ENCODE measurements around the gene PPP1R14D.
A peak's percentile ranks its signal among the peaks of the same experiment; 100 is the strongest.

The PPP1R14D gene

DNA sequence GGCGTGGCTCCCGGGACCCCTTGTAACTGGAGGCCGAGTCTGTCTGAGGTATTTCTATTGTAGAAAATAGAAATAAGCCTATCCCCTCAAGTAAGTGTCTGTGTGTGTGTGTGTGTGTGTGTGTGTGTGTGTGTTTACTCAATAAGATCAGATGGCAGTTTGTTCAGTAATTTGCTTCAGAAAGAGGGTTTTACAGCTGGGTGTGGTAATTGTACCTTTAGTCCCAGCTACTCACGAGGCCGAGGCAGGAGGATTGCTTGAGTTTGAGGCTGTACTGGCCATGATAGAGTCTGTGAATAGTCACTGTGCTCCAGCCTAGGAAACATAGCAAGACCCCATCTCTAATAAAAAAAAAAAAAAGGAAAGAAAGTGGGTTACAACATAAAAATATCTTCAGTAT is 24.0 kb upstream of the PPP1R14D start:
- Histone ChIP-seq H3K4me3 (ENCODE audit: insufficient read depth, low read depth, low read length, poor library complexity, severe bottlenecking) (no peak overlapping the region), H3K4me1 (ENCODE audit: control insufficient read depth, insufficient read depth, low read length, poor library complexity, severe bottlenecking) (no peaks in the 10 kb centered on the region), H3K36me3 (ENCODE audit: control insufficient read depth, insufficient read depth, low read length) (no peaks in the 10 kb centered on the region), H3K27ac (ENCODE audit: insufficient read depth, low read length, poor library complexity, severe bottlenecking) (no peak overlapping the region), H3K9me3 (ENCODE audit: control insufficient read depth, low read length) (no peaks in the 10 kb centered on the region), H3K27me3 (replicated peaks; ENCODE audit: control insufficient read depth, insufficient read depth, low read length, poor library complexity, severe bottlenecking) (no peaks in the 10 kb centered on the region)
- no peak for DNase-seq

DNA sequence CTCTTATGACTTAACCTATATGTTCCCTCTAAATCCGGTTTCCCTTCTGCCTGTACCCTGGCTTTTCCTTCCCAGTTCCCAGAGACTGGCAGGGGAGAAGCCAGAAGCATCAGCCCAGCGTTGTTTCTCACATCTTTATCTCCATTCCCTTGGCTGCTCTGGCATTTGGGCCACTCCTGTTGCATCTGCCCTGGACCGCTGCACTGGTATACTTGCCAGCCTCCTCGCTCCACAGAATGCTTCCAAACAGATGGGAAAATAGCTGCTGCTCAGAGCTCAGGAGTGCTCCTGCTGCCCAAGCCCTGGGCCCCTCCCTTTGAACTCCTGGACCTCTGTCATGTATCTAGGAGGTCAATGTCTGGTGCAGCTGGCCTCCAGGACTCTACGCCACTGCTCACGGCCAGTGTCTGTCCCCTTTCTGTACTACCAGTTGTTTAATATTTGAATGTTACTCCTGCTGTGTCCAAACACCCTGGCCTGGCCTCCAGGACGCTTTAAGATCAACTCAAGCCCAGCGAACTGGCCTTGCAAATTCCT is 22.1 kb upstream of the PPP1R14D start:
- no peaks in the 10 kb centered on the region for H3K27me3 ChIP-seq (replicated peaks; ENCODE audit: control insufficient read depth, insufficient read depth, low read length, poor library complexity, severe bottlenecking)
- no peaks in the 10 kb centered on the region for H3K4me1 ChIP-seq (ENCODE audit: control insufficient read depth, insufficient read depth, low read length, poor library complexity, severe bottlenecking)
- H3K27ac ChIP-seq (ENCODE audit: insufficient read depth, low read length, poor library complexity, severe bottlenecking): no peak overlapping the region
- no peak for DNase-seq
- H3K36me3 ChIP-seq (ENCODE audit: control insufficient read depth, insufficient read depth, low read length): no peaks in the 10 kb centered on the region
- H3K9me3 ChIP-seq (ENCODE audit: control insufficient read depth, low read length): no peaks in the 10 kb centered on the region
- H3K4me3 ChIP-seq (ENCODE audit: insufficient read depth, low read depth, low read length, poor library complexity, severe bottlenecking): no peak overlapping the region

DNA sequence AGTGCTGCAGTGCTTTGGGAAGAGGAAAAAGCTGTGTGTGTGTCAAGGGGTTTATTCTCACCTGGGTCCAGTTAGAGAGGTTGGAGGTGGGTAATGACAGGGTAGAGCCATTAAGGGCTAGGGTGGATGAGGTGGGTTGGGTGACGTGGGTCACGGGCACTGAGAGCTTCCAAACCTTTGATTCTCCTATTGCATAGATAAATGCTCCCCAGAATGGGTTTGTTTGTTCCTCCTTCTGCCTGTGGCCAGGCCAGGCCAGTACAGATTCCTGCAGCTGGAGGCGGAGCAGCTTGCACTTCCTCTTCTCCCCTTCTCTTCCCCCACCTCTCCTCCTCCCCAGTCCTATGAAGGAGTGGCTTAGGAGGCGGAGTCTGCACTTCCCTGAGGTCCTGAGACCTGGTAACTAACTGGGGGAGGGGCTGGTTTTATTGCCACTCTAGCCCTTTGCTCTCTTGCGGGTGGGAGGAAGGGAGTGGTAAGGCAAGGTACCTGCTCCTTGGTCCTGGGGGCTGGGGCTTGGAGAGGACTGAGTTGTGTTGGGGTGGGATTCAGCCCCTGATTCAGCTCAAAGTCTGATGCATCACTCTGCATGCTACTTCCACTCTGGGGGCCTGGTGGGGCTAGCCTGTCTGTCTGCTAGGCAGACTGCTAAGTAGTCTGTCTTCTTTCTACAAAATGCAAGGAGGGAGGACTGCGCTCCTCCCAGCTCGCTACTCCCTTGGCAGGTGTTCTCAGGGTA is 18.9 kb upstream of the PPP1R14D start:
- DNase-seq: no peak
- no peak overlapping the region for H3K27ac ChIP-seq (ENCODE audit: insufficient read depth, low read length, poor library complexity, severe bottlenecking)
- no peaks in the 10 kb centered on the region for H3K27me3 ChIP-seq (replicated peaks; ENCODE audit: control insufficient read depth, insufficient read depth, low read length, poor library complexity, severe bottlenecking)
- H3K9me3 ChIP-seq (ENCODE audit: control insufficient read depth, low read length): no peaks in the 10 kb centered on the region
- H3K36me3 ChIP-seq (ENCODE audit: control insufficient read depth, insufficient read depth, low read length): no peaks in the 10 kb centered on the region
- H3K4me3 ChIP-seq (ENCODE audit: insufficient read depth, low read depth, low read length, poor library complexity, severe bottlenecking): no peak overlapping the region
- peaks cover 10% of the 10 kb centered on the region for H3K4me1 ChIP-seq (ENCODE audit: control insufficient read depth, insufficient read depth, low read length, poor library complexity, severe bottlenecking)

DNA sequence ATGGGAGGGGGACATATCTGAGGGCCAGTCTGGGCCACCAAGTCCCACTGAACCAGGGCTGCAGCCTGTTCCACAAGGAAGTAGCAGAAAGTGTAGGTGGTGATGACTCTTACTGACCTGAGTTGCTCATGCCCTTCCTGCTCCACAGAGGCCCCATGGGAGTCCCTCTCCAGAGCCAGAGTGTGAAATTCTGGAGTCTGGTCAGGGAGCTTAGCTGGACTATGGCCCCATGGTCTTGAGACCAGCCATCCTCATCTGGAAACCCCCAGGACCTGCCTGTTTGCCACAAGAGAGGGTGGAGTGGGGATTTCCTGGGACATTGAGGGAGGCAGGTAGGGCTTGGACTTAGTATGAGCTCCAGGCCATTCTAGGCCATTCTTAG is 18.3 kb upstream of the PPP1R14D start:
- no peak overlapping the region for H3K4me3 ChIP-seq (ENCODE audit: insufficient read depth, low read depth, low read length, poor library complexity, severe bottlenecking)
- peaks cover 10% of the 10 kb centered on the region for H3K4me1 ChIP-seq (ENCODE audit: control insufficient read depth, insufficient read depth, low read length, poor library complexity, severe bottlenecking)
- no peak overlapping the region for H3K27ac ChIP-seq (ENCODE audit: insufficient read depth, low read length, poor library complexity, severe bottlenecking)
- no peaks in the 10 kb centered on the region for H3K27me3 ChIP-seq (replicated peaks; ENCODE audit: control insufficient read depth, insufficient read depth, low read length, poor library complexity, severe bottlenecking)
- no peak for DNase-seq
- no peaks in the 10 kb centered on the region for H3K9me3 ChIP-seq (ENCODE audit: control insufficient read depth, low read length)
- H3K36me3 ChIP-seq (ENCODE audit: control insufficient read depth, insufficient read depth, low read length): no peaks in the 10 kb centered on the region

DNA sequence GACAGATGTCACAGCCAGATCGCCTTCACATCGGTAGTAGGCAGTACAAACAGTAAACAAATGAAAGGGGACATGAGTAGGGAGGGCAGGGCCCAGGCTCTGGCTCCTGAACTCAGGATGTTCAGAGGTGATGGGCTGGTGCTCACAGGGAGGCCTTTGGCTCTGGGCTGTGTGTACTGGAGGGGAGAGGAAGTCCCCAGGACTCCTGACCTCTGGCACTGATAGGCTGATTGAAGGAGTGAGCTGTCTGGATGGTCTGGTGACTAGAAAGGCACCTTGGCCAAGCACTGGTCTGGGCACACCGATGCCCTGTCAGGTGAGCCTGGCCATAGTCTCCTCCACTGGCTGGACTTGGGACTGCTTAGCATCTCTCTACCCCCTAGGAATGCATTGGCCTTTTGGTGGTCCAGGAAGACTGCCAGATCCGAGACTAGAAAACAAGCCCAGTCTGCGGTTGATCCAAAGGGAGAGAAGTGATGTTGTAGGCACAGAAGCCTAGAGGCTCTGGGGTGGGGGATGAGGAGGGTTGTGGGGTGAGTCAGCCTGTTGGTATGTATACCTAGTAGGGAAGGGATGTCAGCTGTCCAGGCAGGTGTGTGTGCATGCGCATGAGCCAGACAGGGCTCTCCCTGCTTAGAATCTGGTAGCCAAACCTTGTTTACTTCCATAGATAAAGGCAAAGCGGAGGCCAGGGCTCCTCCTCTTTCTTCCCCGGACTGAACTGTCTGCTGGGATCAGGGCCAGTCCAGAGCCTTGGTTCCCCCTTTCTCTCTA is 17.2 kb upstream of the PPP1R14D start:
- Histone ChIP-seq H3K4me3 (ENCODE audit: insufficient read depth, low read depth, low read length, poor library complexity, severe bottlenecking) (no peak overlapping the region), H3K9me3 (ENCODE audit: control insufficient read depth, low read length) (no peaks in the 10 kb centered on the region), H3K36me3 (ENCODE audit: control insufficient read depth, insufficient read depth, low read length) (no peaks in the 10 kb centered on the region), H3K27ac (ENCODE audit: insufficient read depth, low read length, poor library complexity, severe bottlenecking) (no peak overlapping the region), H3K27me3 (replicated peaks; ENCODE audit: control insufficient read depth, insufficient read depth, low read length, poor library complexity, severe bottlenecking) (no peaks in the 10 kb centered on the region), H3K4me1 (ENCODE audit: control insufficient read depth, insufficient read depth, low read length, poor library complexity, severe bottlenecking) (peaks cover 10% of the 10 kb centered on the region)
- DNase-seq: no peak

DNA sequence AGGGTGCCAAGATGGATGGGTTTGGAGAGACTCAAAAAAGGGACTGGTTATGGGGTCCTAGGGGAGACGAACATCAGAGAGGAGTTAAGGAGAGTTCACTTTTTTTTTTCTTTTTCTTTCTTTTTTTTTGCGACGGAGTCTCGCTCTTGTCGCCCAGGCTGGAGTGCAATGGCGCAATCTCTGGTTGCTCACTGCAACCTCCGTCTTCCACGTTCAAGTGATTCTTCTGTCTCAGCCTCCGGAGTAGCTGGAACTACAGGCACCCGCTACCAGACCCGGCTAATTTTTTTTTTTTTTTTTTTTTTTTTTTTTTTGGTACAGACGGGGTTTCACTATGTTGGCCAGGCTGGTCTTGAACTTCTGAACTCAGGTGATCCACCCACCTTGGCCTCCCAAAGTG is 16.5 kb upstream of the PPP1R14D start:
- DNase-seq: no peak
- H3K9me3 ChIP-seq (ENCODE audit: control insufficient read depth, low read length): no peaks in the 10 kb centered on the region
- peak overlapping the region; percentile 64 for H3K4me3 ChIP-seq (ENCODE audit: insufficient read depth, low read depth, low read length, poor library complexity, severe bottlenecking)
- no peak overlapping the region for H3K27ac ChIP-seq (ENCODE audit: insufficient read depth, low read length, poor library complexity, severe bottlenecking)
- no peaks in the 10 kb centered on the region for H3K36me3 ChIP-seq (ENCODE audit: control insufficient read depth, insufficient read depth, low read length)
- H3K4me1 ChIP-seq (ENCODE audit: control insufficient read depth, insufficient read depth, low read length, poor library complexity, severe bottlenecking): peaks cover 10% of the 10 kb centered on the region
- no peaks in the 10 kb centered on the region for H3K27me3 ChIP-seq (replicated peaks; ENCODE audit: control insufficient read depth, insufficient read depth, low read length, poor library complexity, severe bottlenecking)

DNA sequence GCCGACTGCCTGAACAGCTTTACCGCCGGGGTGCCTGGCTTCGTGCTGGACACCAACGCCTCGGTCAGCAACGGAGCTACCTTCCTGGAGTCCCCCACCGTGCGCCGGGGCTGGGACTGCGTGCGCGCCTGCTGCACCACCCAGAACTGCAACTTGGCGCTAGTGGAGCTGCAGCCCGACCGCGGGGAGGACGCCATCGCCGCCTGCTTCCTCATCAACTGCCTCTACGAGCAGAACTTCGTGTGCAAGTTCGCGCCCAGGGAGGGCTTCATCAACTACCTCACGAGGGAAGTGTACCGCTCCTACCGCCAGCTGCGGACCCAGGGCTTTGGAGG is 16.2 kb upstream of the PPP1R14D start:
- no peak for DNase-seq
- no peaks in the 10 kb centered on the region for H3K9me3 ChIP-seq (ENCODE audit: control insufficient read depth, low read length)
- no peaks in the 10 kb centered on the region for H3K36me3 ChIP-seq (ENCODE audit: control insufficient read depth, insufficient read depth, low read length)
- H3K27ac ChIP-seq (ENCODE audit: insufficient read depth, low read length, poor library complexity, severe bottlenecking): no peak overlapping the region
- peaks cover 10% of the 10 kb centered on the region for H3K4me1 ChIP-seq (ENCODE audit: control insufficient read depth, insufficient read depth, low read length, poor library complexity, severe bottlenecking)
- H3K4me3 ChIP-seq (ENCODE audit: insufficient read depth, low read depth, low read length, poor library complexity, severe bottlenecking): peak overlapping the region; percentile 64
- H3K27me3 ChIP-seq (replicated peaks; ENCODE audit: control insufficient read depth, insufficient read depth, low read length, poor library complexity, severe bottlenecking): no peaks in the 10 kb centered on the region

DNA sequence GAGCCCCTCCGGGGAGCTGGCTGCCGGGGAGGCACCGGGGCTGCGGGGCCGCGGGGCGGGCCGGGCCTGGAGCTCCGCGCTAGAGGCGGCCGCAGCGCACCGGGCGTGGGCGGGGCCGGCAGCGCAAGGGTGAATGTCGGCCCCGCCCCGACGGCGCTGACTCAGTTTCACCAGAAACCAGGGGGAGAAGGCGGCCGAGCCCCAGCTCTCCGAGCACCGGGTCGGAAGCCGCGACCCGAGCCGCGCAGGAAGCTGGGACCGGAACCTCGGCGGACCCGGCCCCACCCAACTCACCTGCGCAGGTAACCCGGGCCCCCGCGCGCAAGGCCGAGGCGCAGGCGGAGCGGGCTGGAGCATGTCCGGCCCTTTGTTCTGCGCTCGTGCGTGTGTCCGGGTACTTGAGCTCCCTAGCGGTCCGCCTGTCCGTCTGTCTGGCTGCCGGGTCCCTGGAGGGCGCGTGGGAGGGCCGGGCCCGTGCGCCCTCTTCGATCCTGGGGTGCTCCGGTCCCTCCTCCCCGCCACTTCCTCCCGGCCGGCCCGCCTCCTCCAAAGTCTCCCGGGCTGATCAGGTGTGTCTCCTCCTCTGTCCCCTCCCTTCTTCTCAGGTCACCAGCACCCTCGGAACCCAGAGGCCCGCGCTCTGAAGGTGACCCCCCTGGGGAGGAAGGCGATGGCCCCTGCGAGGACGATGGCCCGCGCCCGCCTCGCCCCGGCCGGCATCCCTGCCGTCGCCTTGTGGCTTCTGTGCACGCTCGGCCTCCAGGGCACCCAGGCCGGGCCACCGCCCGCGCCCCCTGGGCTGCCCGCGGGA is 15.6 kb upstream of the PPP1R14D start, which contains the start of gene SPINT1:
SPINT1 (plus strand) TSS at position 164 of the 811 bp plus-strand sequence; CDS start at position 671, 507 bp downstream.
- DNase-seq: no peak
- peaks cover 10% of the 10 kb centered on the region for H3K4me1 ChIP-seq (ENCODE audit: control insufficient read depth, insufficient read depth, low read length, poor library complexity, severe bottlenecking)
- no peaks in the 10 kb centered on the region for H3K27me3 ChIP-seq (replicated peaks; ENCODE audit: control insufficient read depth, insufficient read depth, low read length, poor library complexity, severe bottlenecking)
- no peaks in the 10 kb centered on the region for H3K9me3 ChIP-seq (ENCODE audit: control insufficient read depth, low read length)
- H3K27ac ChIP-seq (ENCODE audit: insufficient read depth, low read length, poor library complexity, severe bottlenecking): no peak within 1 kb of the TSS
- H3K4me3 ChIP-seq (ENCODE audit: insufficient read depth, low read depth, low read length, poor library complexity, severe bottlenecking): peak within 1 kb of the TSS; percentile 64
- no peaks in the 10 kb centered on the region for H3K36me3 ChIP-seq (ENCODE audit: control insufficient read depth, insufficient read depth, low read length)

DNA sequence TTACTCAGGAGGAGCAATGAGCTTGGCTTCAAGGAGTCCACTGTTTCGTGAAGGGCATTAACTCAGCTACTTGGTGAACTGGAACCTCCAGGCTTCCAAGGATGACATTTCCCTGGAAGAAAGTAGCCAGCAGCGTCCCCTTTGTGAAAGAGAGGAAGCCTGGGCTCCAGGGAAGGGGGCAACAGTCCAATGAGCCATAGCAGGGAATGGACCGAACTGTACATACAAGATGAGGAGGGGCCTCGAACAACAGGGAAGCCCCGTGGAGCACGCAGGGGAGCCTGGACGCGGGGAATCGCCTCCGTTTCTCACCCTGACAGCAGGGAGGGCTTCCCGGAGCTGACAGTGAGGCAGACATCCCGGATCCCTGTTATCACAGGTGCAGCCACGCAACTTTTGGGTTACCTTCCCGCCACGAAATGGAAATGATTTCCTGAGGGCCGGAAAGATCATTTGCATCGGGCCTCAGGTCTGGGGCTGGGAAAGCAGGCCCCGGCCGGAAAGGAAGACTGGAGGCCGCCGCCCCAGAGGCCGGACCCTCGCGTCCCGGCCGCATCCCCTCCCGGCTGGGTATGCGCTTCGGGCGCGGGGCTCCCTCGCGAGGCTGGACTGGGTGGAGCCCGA is 14.9 kb upstream of the PPP1R14D start:
- Histone ChIP-seq H3K4me3 (ENCODE audit: insufficient read depth, low read depth, low read length, poor library complexity, severe bottlenecking) (peak overlapping the region; percentile 64), H3K27ac (ENCODE audit: insufficient read depth, low read length, poor library complexity, severe bottlenecking) (no peak overlapping the region), H3K36me3 (ENCODE audit: control insufficient read depth, insufficient read depth, low read length) (no peaks in the 10 kb centered on the region), H3K27me3 (replicated peaks; ENCODE audit: control insufficient read depth, insufficient read depth, low read length, poor library complexity, severe bottlenecking) (no peaks in the 10 kb centered on the region), H3K4me1 (ENCODE audit: control insufficient read depth, insufficient read depth, low read length, poor library complexity, severe bottlenecking) (peaks cover 10% of the 10 kb centered on the region), H3K9me3 (ENCODE audit: control insufficient read depth, low read length) (no peaks in the 10 kb centered on the region)
- DNase-seq: no peak

All from effector memory CD4-positive, alpha-beta T cell (primary cell).